CD14-positive monocyte (primary cell): ENCODE results near the gene WWOX. TPM values are rescaled to one million over a fixed set of nuclear protein-coding genes. Genes with fewer than 3 reads are reported as not detected.

ENCODE experiments used
- DNase-seq, 3 donors: peaks; one replicate each; pipeline ENCODE4 v3.0.0-alpha.2; 2011 to 2022
- H2AFZ ChIP-seq: 2 replicates; pipeline ENCODE4 v1.6.0; 2012; ENCODE audit warnings: mild to moderate bottlenecking, low read depth, low read length, inconsistent platforms; ENCODE audit not compliant: insufficient read depth, poor library complexity, severe bottlenecking
- H3K27ac ChIP-seq, 2 donors: 1 replicate in 1 of 2; 2 replicates in 1 of 2; pipeline ENCODE4 v1.5.1; 2012 to 2013; ENCODE audit warnings: low read length in 2 of 2, control low read depth in 1 of 2, inconsistent platforms in 1 of 2, low read depth in 1 of 2, mild to moderate bottlenecking in 1 of 2
- H3K27me3 ChIP-seq, 2 donors: one replicate each; pipeline versions ENCODE4 v1.6.0 to v1.6.1; 2011 to 2013; ENCODE audit warnings: low read length in 2 of 2; ENCODE audit not compliant: control insufficient read depth in 2 of 2, insufficient read depth in 2 of 2
- H3K36me3 ChIP-seq, 2 donors: replicated peaks in 1 of 2; 1 replicate in 1 of 2; 2 replicates in 1 of 2; pipeline versions ENCODE4 v1.5.1 to v1.6.1; 2012 to 2013; ENCODE audit warnings: low read length in 2 of 2, control low read depth in 1 of 2, inconsistent platforms in 1 of 2, mild to moderate bottlenecking in 1 of 2; ENCODE audit not compliant: insufficient read depth in 2 of 2, control insufficient read depth in 1 of 2
- H3K4me1 ChIP-seq, 2 donors: 1 replicate in 1 of 2; 2 replicates in 1 of 2; pipeline versions ENCODE4 v1.5.1 to v1.6.1; 2012 to 2013; ENCODE audit warnings: low read length in 2 of 2, control low read depth in 1 of 2, inconsistent platforms in 1 of 2, mild to moderate bottlenecking in 1 of 2, moderate library complexity in 1 of 2; ENCODE audit not compliant: insufficient read depth in 2 of 2, control insufficient read depth in 1 of 2
- H3K4me2 ChIP-seq: replicated peaks from 2 replicates; pipeline ENCODE3; 2012; ENCODE audit warnings: low read length, moderate library complexity, mild to moderate bottlenecking; ENCODE audit not compliant: poor library complexity, severe bottlenecking; ENCODE audit errors: extremely low read depth
- H3K4me3 ChIP-seq, 3 experiments: fragments of 200-600 bp in 1 of 3; sonication (generic) in 1 of 3; replicated peaks in 1 of 3; 1 replicate in 2 of 3; 2 replicates in 1 of 3; pipeline ENCODE4 v1.5.1; 2011 to 2013; ENCODE audit warnings: low read length in 3 of 3, mild to moderate bottlenecking in 3 of 3, control low read depth in 2 of 3, low read depth in 2 of 3, inconsistent platforms in 1 of 3, moderate library complexity in 1 of 3
- H3K79me2 ChIP-seq: 2 replicates; pipeline ENCODE4 v1.6.0; 2012; ENCODE audit warnings: mild to moderate bottlenecking, control low read depth, inconsistent platforms, low read length, moderate library complexity; ENCODE audit not compliant: insufficient read depth
- H3K9ac ChIP-seq: 2 replicates; pipeline ENCODE4 v1.6.0; 2017; ENCODE audit warnings: low read length, mild to moderate bottlenecking; ENCODE audit not compliant: insufficient read depth, poor library complexity, severe bottlenecking
- H3K9me3 ChIP-seq, 2 donors: replicated peaks in 1 of 2; 1 replicate in 1 of 2; 2 replicates in 1 of 2; pipeline versions ENCODE4 v1.5.1 to v1.6.1; 2012 to 2013; ENCODE audit warnings: low read length in 2 of 2, control low read depth in 1 of 2; ENCODE audit not compliant: control insufficient read depth in 1 of 2, insufficient read depth in 1 of 2
- H4K20me1 ChIP-seq: 2 replicates; pipeline ENCODE4 v1.6.0; 2012; ENCODE audit warnings: mild to moderate bottlenecking, low read length, control low read depth, moderate library complexity; ENCODE audit not compliant: insufficient read depth
- H3K27ac Mint-ChIP-seq, 7 donors: one replicate each; pipeline ENCODE4 v1.8.0; 2020; ENCODE audit warnings: mild to moderate bottlenecking in 7 of 7, mixed read lengths in 7 of 7, moderate library complexity in 6 of 7, inconsistent platforms in 2 of 7
- H3K27me3 Mint-ChIP-seq, 3 donors: one replicate each; pipeline ENCODE4 v1.8.0; 2021 to 2022; ENCODE audit warnings: low read depth in 3 of 3, mild to moderate bottlenecking in 3 of 3, mixed read lengths in 3 of 3, moderate library complexity in 3 of 3, inconsistent platforms in 1 of 3
- H3K36me3 Mint-ChIP-seq, 2 donors: one replicate each; pipeline ENCODE4 v1.8.0; 2020; ENCODE audit warnings: mixed read lengths in 2 of 2, inconsistent platforms in 1 of 2, mild to moderate bottlenecking in 1 of 2
- H3K4me1 Mint-ChIP-seq: one replicate; pipeline ENCODE4 v1.8.0; 2020; ENCODE audit warnings: mild to moderate bottlenecking, mixed read lengths
- H3K4me3 Mint-ChIP-seq, 2 donors: one replicate each; pipeline ENCODE4 v1.8.0; 2020; ENCODE audit warnings: mild to moderate bottlenecking in 2 of 2, mixed read lengths in 2 of 2, moderate library complexity in 1 of 2
- H3K9me3 Mint-ChIP-seq, 7 donors: one replicate each; pipeline ENCODE4 v1.8.0; 2020 to 2022; ENCODE audit warnings: mixed read lengths in 7 of 7, mild to moderate bottlenecking in 6 of 7, moderate library complexity in 6 of 7, inconsistent platforms in 2 of 7
- WGBS: methylation state at CpG from one replicate; pipeline ENCODE4 v1.1.5; 2013; ENCODE audit warnings: missing lambda C conversion rate; ENCODE audit not compliant: insufficient coverage; 5-methylcytosine and 5-hydroxymethylcytosine counted together
- intact Hi-C, 2 donors: fragments of 100-400 bp; cut with micrococcal nuclease; formaldehyde crosslinking; loops; one replicate each; pipeline versions ENCODE4 v1.15.0 to v1.15.1; 2023
- polyA plus RNA-seq, 3 donors: library from polyadenylated mRNA; depleted of rRNA in 1 of 3; unstranded in 2 of 3; stranded (reverse) in 1 of 3; fragments of 300-500 nt in 2 of 3; fragments of >200 nt in 1 of 3; fragmentation: Illumina TruSeq in 2 of 3; gene quantifications; 1 replicate in 2 of 3; 2 replicates in 1 of 3; pipeline ENCODE4 v1.2.3, GENCODE V29; 2012 to 2021
- TF ChIP-seq, protein P1 (sequence below): fragments of 200-600 bp; IDR thresholded peaks from one replicate; pipeline ENCODE4 v1.8.0; 2022; ENCODE audit warnings: antibody characterized with exemption, mild to moderate bottlenecking

Gene WWOX
- polyA plus RNA-seq, 3 donors = 4.0 to 7.0 (median 6.3) TPM

DNA sequence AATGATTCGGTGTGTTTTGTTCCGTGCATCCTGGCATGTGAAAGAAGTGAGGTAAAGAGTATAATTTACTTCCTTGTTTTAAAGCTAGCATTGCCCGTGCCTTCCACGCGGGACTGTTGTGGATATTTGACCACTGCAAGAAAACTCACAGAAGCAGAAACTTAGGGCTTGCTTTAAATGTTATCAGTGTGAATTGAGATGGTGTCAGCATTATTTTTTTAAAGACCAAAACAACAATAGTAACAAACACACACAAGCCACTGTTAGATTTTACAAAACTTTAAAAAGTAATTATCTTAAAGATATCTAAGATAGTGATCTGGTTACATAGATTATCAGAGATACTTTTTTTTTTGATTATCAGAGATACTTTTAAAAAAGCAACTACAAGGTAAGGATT, 47.4 kb downstream of the WWOX start:
- intact Hi-C loops = no loop called here
- no peak for DNase-seq

DNA sequence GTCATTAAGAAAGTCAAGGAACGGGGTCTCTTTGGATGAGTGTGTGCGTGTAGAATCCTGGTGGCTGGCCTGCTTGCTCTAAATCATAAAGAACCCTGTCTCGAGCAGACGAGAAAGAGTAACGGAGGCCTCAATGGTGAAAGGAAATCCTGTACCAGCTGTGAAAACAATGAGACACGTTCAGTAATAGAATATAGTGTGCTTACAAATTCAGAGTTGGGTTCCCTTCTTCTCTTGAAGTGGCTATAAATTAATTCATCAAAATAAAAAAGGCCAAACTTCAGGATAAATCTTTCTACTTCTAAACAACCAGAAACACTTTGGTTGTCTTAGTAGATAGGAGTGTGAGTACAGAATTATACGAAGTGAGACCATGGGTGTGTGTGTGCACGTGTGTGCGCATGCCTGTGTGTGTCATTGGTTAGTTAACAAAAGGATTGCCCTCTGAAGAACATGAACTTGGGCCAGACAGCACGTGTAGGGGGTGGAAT, 48.5 kb downstream of the WWOX start:
- H3K9ac ChIP-seq = no peak overlapping the region

More for the DNA sequence above, 47.4 kb downstream of the WWOX start:
- Mint-ChIP-seq H3K27me3 (peaks cover 0 to 3% (median 1%) of the 10 kb centered on the region in 3 donors), H3K27ac (no peak overlapping the region), H3K4me3 (no peak overlapping the region), H3K36me3 (no peaks in the 10 kb centered on the region), H3K9me3 (peaks cover 0 to 2% (median 0%) of the 10 kb centered on the region in 7 donors), H3K4me1 (no peaks in the 10 kb centered on the region)
- TF ChIP-seq, protein P1, sequence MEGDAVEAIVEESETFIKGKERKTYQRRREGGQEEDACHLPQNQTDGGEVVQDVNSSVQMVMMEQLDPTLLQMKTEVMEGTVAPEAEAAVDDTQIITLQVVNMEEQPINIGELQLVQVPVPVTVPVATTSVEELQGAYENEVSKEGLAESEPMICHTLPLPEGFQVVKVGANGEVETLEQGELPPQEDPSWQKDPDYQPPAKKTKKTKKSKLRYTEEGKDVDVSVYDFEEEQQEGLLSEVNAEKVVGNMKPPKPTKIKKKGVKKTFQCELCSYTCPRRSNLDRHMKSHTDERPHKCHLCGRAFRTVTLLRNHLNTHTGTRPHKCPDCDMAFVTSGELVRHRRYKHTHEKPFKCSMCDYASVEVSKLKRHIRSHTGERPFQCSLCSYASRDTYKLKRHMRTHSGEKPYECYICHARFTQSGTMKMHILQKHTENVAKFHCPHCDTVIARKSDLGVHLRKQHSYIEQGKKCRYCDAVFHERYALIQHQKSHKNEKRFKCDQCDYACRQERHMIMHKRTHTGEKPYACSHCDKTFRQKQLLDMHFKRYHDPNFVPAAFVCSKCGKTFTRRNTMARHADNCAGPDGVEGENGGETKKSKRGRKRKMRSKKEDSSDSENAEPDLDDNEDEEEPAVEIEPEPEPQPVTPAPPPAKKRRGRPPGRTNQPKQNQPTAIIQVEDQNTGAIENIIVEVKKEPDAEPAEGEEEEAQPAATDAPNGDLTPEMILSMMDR = no peak
- H3K4me1 ChIP-seq = no peaks in the 10 kb centered on the region
- H3K27me3 ChIP-seq = no peaks in the 10 kb centered on the region
- H3K4me3 ChIP-seq = no peak overlapping the region
- H3K9me3 ChIP-seq = no peaks in the 10 kb centered on the region
- WGBS = 14% methylated on average over 2 of the region's 5 CpGs
- H3K36me3 ChIP-seq = no peaks in the 10 kb centered on the region
- H3K4me2 ChIP-seq = no peak overlapping the region
- no peak overlapping the region for H3K9ac ChIP-seq
- no peaks in the 10 kb centered on the region for H3K79me2 ChIP-seq
- no peak overlapping the region for H2AFZ ChIP-seq
- H3K27ac ChIP-seq = no peak overlapping the region
- H4K20me1 ChIP-seq = no peaks in the 10 kb centered on the region

More for the DNA sequence above, 48.5 kb downstream of the WWOX start:
- DNase-seq = no peak
- Mint-ChIP-seq H3K36me3 (no peaks in the 10 kb centered on the region), H3K27ac (no peak overlapping the region), H3K27me3 (peaks cover 0 to 3% (median 1%) of the 10 kb centered on the region in 3 donors), H3K4me3 (no peak overlapping the region), H3K4me1 (no peaks in the 10 kb centered on the region), H3K9me3 (peaks cover 0 to 2% (median 0%) of the 10 kb centered on the region in 7 donors)
- Histone ChIP-seq H3K27ac (no peak overlapping the region), H3K27me3 (no peaks in the 10 kb centered on the region), H4K20me1 (no peaks in the 10 kb centered on the region), H3K4me2 (no peak overlapping the region), H3K4me1 (no peaks in the 10 kb centered on the region), H3K4me3 (no peak overlapping the region), H3K36me3 (no peaks in the 10 kb centered on the region), H2AFZ (no peak overlapping the region), H3K9me3 (no peaks in the 10 kb centered on the region), H3K79me2 (no peaks in the 10 kb centered on the region)
- TF ChIP-seq, protein P1 = no peak
- WGBS = 75% methylated on average over 8 of the region's 10 CpGs
- intact Hi-C loops = no loop called here
